Measurements from ENCODE around the gene PITPNM3.

Gene PITPNM3

GRCh38 chr17:6542577-6542976 lies 13.8 kb downstream of the PITPNM3 start:
- TF ChIP-seq USF1 (IDR thresholded peaks at IDR 0.05) (no peak), NFIC (IDR thresholded peaks at IDR 0.05) (no peak), EGR1 (IDR thresholded peaks at IDR 0.05) (no peak), FOXM1 (IDR thresholded peaks at IDR 0.05; ENCODE audit: borderline replicate concordance, low read depth) (no peak), TCF12 (IDR thresholded peaks at IDR 0.05; ENCODE audit: low read depth) (no peak), CREB1 (IDR thresholded peaks at IDR 0.05; ENCODE audit: low read depth) (no peak), ZBTB7A (IDR thresholded peaks at IDR 0.05; ENCODE audit: low read depth) (no peak), RAD21 (IDR thresholded peaks at IDR 0.05; ENCODE audit: low read depth) (no peak), REST (IDR thresholded peaks at IDR 0.05; ENCODE audit: low read depth) (no peak), YY1 (IDR thresholded peaks at IDR 0.05; ENCODE audit: low read depth) (no peak), CEBPB (IDR thresholded peaks at IDR 0.05) (no peak), MAX (IDR thresholded peaks at IDR 0.05) (no peak), TEAD4 (IDR thresholded peaks at IDR 0.05) (no peak)

- TF ChIP-seq TEAD4 (IDR thresholded peaks at IDR 0.05) (no peak), REST (IDR thresholded peaks at IDR 0.05; ENCODE audit: low read depth) (no peak), EP300 (IDR thresholded peaks at IDR 0.05; ENCODE audit: borderline replicate concordance) (no peak), YY1 (IDR thresholded peaks at IDR 0.05; ENCODE audit: low read depth) (no peak), USF1 (IDR thresholded peaks at IDR 0.05) (no peak)
These were observed 14.5 kb downstream of the PITPNM3 start for GRCh38 chr17:6541886-6542285.

GRCh38 chr17:6539871-6540270 lies 16.5 kb downstream of the PITPNM3 start:
- TF ChIP-seq TCF12 (IDR thresholded peaks at IDR 0.05; ENCODE audit: low read depth) = no peak
- no peak for TF ChIP-seq FOXM1 (IDR thresholded peaks at IDR 0.05; ENCODE audit: borderline replicate concordance, low read depth)

- TF ChIP-seq RAD21 (IDR thresholded peaks at IDR 0.05; ENCODE audit: low read depth) (no peak), FOXM1 (IDR thresholded peaks at IDR 0.05; ENCODE audit: borderline replicate concordance, low read depth) (no peak), CEBPB (IDR thresholded peaks at IDR 0.05) (no peak), EGR1 (IDR thresholded peaks at IDR 0.05) (no peak), TAF1 (IDR thresholded peaks at IDR 0.05; ENCODE audit: low read depth) (no peak), ZBTB7A (IDR thresholded peaks at IDR 0.05; ENCODE audit: low read depth) (no peak), NFIC (IDR thresholded peaks at IDR 0.05) (no peak), MAX (IDR thresholded peaks at IDR 0.05) (no peak), CREB1 (IDR thresholded peaks at IDR 0.05; ENCODE audit: low read depth) (no peak), REST (IDR thresholded peaks at IDR 0.05; ENCODE audit: low read depth) (no peak), USF1 (IDR thresholded peaks at IDR 0.05) (no peak), EP300 (IDR thresholded peaks at IDR 0.05; ENCODE audit: borderline replicate concordance) (no peak)
These were observed 19.7 kb downstream of the PITPNM3 start for GRCh38 chr17:6536566-6537065.

- no peak for TF ChIP-seq FOXM1 (IDR thresholded peaks at IDR 0.05; ENCODE audit: borderline replicate concordance, low read depth)
- TF ChIP-seq EGR1 (IDR thresholded peaks at IDR 0.05) = no peak
- TF ChIP-seq ZBTB7A (IDR thresholded peaks at IDR 0.05; ENCODE audit: low read depth) = no peak
These were observed 20.3 kb downstream of the PITPNM3 start for GRCh38 chr17:6536053-6536452.

Data from Ishikawa (cell line).